Esophagus muscularis mucosa (tissue), 4 donors: ENCODE results near the gene LARP4.

Experiments
- CTCF ChIP-seq, 3 experiments: fragments of 200-600 bp in 2 of 3; fragments of 450-650 bp in 1 of 3; sonication (generic) in 2 of 3; IDR thresholded peaks; one replicate each; pipeline ENCODE4 v1.5.1; 2017 to 2019; ENCODE audit warnings: antibody characterized with exemption in 3 of 3, mild to moderate bottlenecking in 2 of 3, moderate library complexity in 1 of 3
- EP300 ChIP-seq: sonication (generic); formaldehyde crosslinking; IDR thresholded peaks from one replicate; pipeline ENCODE4 v1.6.1; 2017; ENCODE audit warnings: antibody characterized with exemption
- POLR2AphosphoS5 ChIP-seq, 2 donors: sonication (generic); formaldehyde crosslinking; IDR thresholded peaks; one replicate each; pipeline ENCODE4 v1.6.1; 2017; ENCODE audit warnings: antibody characterized with exemption in 2 of 2

GRCh38 chr12:50353869-50354593 is 46.7 kb upstream of the LARP4 start:
- TF ChIP-seq CTCF (IDR thresholded peaks at IDR 0.05): no peak
- no peak for TF ChIP-seq POLR2AphosphoS5 (IDR thresholded peaks at IDR 0.05)
- TF ChIP-seq EP300: no peak
